SK-N-SH treated with all-trans-retinoic acid at 6 μM for 48 hours (cell line): ENCODE results near the gene CTNNA3.

ENCODE experiments used
- ATAC-seq: fragments of 200-7000 bp; cut with Tn5 transposase; 3 replicates; pipeline ENCODE4 v1.9.1; 2020; ENCODE audit warnings: mild to moderate bottlenecking, moderate library complexity
- ARNTL ChIP-seq: fragments of 450-650 bp; formaldehyde crosslinking; IDR thresholded peaks from 2 replicates; pipeline ENCODE4 v1.5.0; 2020; ENCODE audit warnings: low read depth, mild to moderate bottlenecking, moderate library complexity, borderline replicate concordance
- BACH2 ChIP-seq: fragments of 250-450 bp; sonication (Bioruptor Pico); IDR thresholded peaks from 2 replicates; pipeline ENCODE4 v1.9.0; 2021; ENCODE audit warnings: mild to moderate bottlenecking, borderline replicate concordance
- CSDC2 ChIP-seq: fragments of 250-450 bp; sonication (Bioruptor Pico); IDR thresholded peaks from 2 replicates; pipeline ENCODE4 v1.5.0; 2020; ENCODE audit warnings: mild to moderate bottlenecking, moderate library complexity
- ESRRG ChIP-seq: fragments of 250-450 bp; sonication (Bioruptor Pico); IDR thresholded peaks from 2 replicates; pipeline ENCODE4 v1.6.1; 2021; ENCODE audit warnings: mild to moderate bottlenecking
- GLIS3 ChIP-seq: fragments of 250-450 bp; sonication (Bioruptor Pico); IDR thresholded peaks from 2 replicates; pipeline ENCODE4 v1.5.0; 2020; ENCODE audit warnings: mild to moderate bottlenecking, moderate library complexity
- ISL1 ChIP-seq: fragments of 250-450 bp; sonication (Bioruptor Pico); IDR thresholded peaks from 2 replicates; pipeline ENCODE4 v2.1.2; 2022; ENCODE audit warnings: mild to moderate bottlenecking, moderate library complexity
- OSR1 ChIP-seq: fragments of 250-450 bp; sonication (Bioruptor Pico); IDR thresholded peaks from 2 replicates; pipeline ENCODE4 v1.8.0; 2022; ENCODE audit warnings: moderate library complexity, mild to moderate bottlenecking, inconsistent platforms
- PPARA ChIP-seq: fragments of 250-450 bp; sonication (Bioruptor Pico); IDR thresholded peaks from 2 replicates; pipeline ENCODE4 v1.5.0; 2020; ENCODE audit warnings: mild to moderate bottlenecking, borderline replicate concordance
- RARB ChIP-seq: fragments of 250-450 bp; sonication (Bioruptor Pico); IDR thresholded peaks from 2 replicates; pipeline ENCODE4 v1.8.0; 2021; ENCODE audit warnings: mild to moderate bottlenecking, moderate library complexity
- SNAI2 ChIP-seq: fragments of 250-450 bp; sonication (Bioruptor Pico); IDR thresholded peaks from 2 replicates; pipeline ENCODE4 v1.5.0; 2020; ENCODE audit warnings: mild to moderate bottlenecking, moderate library complexity
- TCF4 ChIP-seq: fragments of 250-450 bp; sonication (Bioruptor Pico); IDR thresholded peaks from 2 replicates; pipeline ENCODE4 v1.8.0; 2021; ENCODE audit warnings: mild to moderate bottlenecking, moderate library complexity, borderline replicate concordance
- ZC3H10 ChIP-seq: fragments of 250-450 bp; sonication (Bioruptor Pico); IDR thresholded peaks from 2 replicates; pipeline ENCODE4 v1.5.1; 2021; ENCODE audit warnings: mild to moderate bottlenecking, moderate library complexity
- ZFP3 ChIP-seq: fragments of 250-450 bp; sonication (Bioruptor Pico); IDR thresholded peaks from 2 replicates; pipeline ENCODE4 v1.5.0; 2020; ENCODE audit warnings: mild to moderate bottlenecking, moderate library complexity
- ZFP30 ChIP-seq: fragments of 450-650 bp; formaldehyde crosslinking; IDR thresholded peaks from 2 replicates; pipeline ENCODE4 v1.5.0; 2022; ENCODE audit warnings: mild to moderate bottlenecking, moderate library complexity
- ZNF565 ChIP-seq: fragments of 450-650 bp; formaldehyde crosslinking; conservative IDR thresholded peaks from 2 replicates; pipeline ENCODE4 v1.5.0; 2020; ENCODE audit warnings: low read depth, mild to moderate bottlenecking, moderate library complexity
- ZNF70 ChIP-seq: fragments of 450-650 bp; formaldehyde crosslinking; IDR thresholded peaks from 2 replicates; pipeline ENCODE4 v1.5.0; 2020; ENCODE audit warnings: mild to moderate bottlenecking, moderate library complexity
- ZNF8 ChIP-seq: fragments of 450-650 bp; formaldehyde crosslinking; IDR thresholded peaks from 2 replicates; pipeline ENCODE4 v1.5.0; 2020; ENCODE audit warnings: mild to moderate bottlenecking, moderate library complexity
- TF ChIP-seq, protein P1 (sequence below): fragments of 250-450 bp; sonication (Bioruptor Pico); IDR thresholded peaks from 2 replicates; pipeline ENCODE4 v1.5.0; 2020; ENCODE audit warnings: mild to moderate bottlenecking, moderate library complexity
- TF ChIP-seq, protein P2 (sequence below): fragments of 250-450 bp; sonication (Bioruptor Pico); IDR thresholded peaks from 2 replicates; pipeline ENCODE4 v1.8.0; 2021; ENCODE audit warnings: low read depth, mild to moderate bottlenecking, moderate library complexity, borderline replicate concordance
- TF ChIP-seq, protein P3 (sequence below): fragments of 250-450 bp; sonication (Bioruptor Pico); IDR thresholded peaks from 2 replicates; pipeline ENCODE4 v1.5.1; 2020; ENCODE audit warnings: low read depth, mild to moderate bottlenecking, moderate library complexity
- TF ChIP-seq, protein P4 (sequence below): fragments of 250-450 bp; sonication (Bioruptor Pico); IDR thresholded peaks from 2 replicates; pipeline ENCODE4 v1.8.0; 2020; ENCODE audit warnings: mild to moderate bottlenecking, moderate library complexity, borderline replicate concordance
- TF ChIP-seq, protein P5 (sequence below): fragments of 250-450 bp; sonication (Bioruptor Pico); IDR thresholded peaks from 2 replicates; pipeline ENCODE4 v1.5.1; 2021; ENCODE audit warnings: mild to moderate bottlenecking, moderate library complexity

CTNNA3 gene

DNA sequence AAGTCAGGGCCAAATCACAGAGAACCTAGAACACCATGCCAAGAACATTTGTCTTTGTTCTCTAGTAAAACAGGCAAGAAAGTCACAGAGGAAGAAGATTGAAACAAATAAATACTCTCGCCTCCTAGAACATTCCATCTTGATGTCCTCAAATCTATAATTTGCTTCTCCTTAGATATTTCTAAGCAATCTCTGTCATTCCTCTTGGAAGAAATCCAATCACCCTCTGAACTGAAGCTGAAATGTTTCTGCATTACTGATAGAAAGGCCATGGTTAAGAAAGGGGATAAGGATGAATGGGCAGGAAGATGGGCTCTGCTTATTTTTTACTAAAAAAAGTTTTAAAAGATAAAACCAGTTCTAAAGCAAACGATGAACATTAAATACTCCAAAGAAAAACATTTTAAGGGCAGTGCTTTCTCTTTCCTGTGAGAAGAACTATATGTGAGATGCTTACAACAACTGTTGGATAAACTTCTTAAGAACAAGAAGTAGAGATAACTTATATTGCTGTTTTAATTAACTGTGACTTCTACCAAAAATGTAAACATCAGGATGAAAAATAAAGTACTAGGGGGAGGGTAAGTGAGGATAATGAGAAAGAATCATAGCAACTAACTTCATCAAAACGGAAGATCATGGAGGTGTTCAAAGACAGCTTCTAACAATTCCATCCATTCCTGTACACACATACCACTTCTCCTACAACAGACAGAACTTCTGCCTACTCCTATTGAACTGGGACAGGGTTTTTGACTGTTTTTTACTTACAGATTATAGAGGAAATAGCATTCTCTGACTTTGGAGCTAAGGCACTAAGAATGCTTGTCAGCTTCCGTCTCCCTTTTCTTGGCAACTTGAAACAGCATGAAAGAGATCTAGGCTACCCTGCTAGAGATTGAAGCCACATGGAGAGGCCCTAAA lies 923.2 kb downstream of the CTNNA3 start:
- no peak for ATAC-seq
- TF ChIP-seq ZFP30 (CRISPR knock-in tag) (no peak), ISL1 (CRISPR knock-in tag) (no peak), ZNF8 (no peak), ZNF565 (CRISPR knock-in tag) (no peak), CSDC2 (no peak), RARB (no peak), ARNTL (CRISPR knock-in tag) (no peak), TCF4 (no peak), OSR1 (CRISPR knock-in tag) (no peak), ZFP3 (CRISPR knock-in tag) (no peak), GLIS3 (CRISPR knock-in tag) (no peak), BACH2 (CRISPR knock-in tag) (no peak), SNAI2 (CRISPR knock-in tag) (no peak), ZNF70 (no peak), PPARA (CRISPR knock-in tag) (no peak)
- TF ChIP-seq, protein P1, sequence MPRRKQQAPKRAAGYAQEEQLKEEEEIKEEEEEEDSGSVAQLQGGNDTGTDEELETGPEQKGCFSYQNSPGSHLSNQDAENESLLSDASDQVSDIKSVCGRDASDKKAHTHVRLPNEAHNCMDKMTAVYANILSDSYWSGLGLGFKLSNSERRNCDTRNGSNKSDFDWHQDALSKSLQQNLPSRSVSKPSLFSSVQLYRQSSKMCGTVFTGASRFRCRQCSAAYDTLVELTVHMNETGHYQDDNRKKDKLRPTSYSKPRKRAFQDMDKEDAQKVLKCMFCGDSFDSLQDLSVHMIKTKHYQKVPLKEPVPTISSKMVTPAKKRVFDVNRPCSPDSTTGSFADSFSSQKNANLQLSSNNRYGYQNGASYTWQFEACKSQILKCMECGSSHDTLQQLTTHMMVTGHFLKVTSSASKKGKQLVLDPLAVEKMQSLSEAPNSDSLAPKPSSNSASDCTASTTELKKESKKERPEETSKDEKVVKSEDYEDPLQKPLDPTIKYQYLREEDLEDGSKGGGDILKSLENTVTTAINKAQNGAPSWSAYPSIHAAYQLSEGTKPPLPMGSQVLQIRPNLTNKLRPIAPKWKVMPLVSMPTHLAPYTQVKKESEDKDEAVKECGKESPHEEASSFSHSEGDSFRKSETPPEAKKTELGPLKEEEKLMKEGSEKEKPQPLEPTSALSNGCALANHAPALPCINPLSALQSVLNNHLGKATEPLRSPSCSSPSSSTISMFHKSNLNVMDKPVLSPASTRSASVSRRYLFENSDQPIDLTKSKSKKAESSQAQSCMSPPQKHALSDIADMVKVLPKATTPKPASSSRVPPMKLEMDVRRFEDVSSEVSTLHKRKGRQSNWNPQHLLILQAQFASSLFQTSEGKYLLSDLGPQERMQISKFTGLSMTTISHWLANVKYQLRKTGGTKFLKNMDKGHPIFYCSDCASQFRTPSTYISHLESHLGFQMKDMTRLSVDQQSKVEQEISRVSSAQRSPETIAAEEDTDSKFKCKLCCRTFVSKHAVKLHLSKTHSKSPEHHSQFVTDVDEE (CRISPR knock-in tag): no peak
- TF ChIP-seq, protein P2, sequence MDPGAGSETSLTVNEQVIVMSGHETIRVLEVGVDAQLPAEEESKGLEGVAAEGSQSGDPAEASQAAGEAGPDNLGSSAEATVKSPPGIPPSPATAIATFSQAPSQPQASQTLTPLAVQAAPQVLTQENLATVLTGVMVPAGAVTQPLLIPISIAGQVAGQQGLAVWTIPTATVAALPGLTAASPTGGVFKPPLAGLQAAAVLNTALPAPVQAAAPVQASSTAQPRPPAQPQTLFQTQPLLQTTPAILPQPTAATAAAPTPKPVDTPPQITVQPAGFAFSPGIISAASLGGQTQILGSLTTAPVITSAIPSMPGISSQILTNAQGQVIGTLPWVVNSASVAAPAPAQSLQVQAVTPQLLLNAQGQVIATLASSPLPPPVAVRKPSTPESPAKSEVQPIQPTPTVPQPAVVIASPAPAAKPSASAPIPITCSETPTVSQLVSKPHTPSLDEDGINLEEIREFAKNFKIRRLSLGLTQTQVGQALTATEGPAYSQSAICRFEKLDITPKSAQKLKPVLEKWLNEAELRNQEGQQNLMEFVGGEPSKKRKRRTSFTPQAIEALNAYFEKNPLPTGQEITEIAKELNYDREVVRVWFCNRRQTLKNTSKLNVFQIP (CRISPR knock-in tag): no peak
- TF ChIP-seq, protein P3, sequence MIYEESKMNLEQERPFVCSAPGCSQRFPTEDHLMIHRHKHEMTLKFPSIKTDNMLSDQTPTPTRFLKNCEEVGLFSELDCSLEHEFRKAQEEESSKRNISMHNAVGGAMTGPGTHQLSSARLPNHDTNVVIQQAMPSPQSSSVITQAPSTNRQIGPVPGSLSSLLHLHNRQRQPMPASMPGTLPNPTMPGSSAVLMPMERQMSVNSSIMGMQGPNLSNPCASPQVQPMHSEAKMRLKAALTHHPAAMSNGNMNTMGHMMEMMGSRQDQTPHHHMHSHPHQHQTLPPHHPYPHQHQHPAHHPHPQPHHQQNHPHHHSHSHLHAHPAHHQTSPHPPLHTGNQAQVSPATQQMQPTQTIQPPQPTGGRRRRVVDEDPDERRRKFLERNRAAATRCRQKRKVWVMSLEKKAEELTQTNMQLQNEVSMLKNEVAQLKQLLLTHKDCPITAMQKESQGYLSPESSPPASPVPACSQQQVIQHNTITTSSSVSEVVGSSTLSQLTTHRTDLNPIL (CRISPR knock-in tag): no peak
- TF ChIP-seq, protein P4, sequence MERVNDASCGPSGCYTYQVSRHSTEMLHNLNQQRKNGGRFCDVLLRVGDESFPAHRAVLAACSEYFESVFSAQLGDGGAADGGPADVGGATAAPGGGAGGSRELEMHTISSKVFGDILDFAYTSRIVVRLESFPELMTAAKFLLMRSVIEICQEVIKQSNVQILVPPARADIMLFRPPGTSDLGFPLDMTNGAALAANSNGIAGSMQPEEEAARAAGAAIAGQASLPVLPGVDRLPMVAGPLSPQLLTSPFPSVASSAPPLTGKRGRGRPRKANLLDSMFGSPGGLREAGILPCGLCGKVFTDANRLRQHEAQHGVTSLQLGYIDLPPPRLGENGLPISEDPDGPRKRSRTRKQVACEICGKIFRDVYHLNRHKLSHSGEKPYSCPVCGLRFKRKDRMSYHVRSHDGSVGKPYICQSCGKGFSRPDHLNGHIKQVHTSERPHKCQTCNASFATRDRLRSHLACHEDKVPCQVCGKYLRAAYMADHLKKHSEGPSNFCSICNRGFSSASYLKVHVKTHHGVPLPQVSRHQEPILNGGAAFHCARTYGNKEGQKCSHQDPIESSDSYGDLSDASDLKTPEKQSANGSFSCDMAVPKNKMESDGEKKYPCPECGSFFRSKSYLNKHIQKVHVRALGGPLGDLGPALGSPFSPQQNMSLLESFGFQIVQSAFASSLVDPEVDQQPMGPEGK: no peak
- TF ChIP-seq, all 23 proteins: peak for 0

DNA sequence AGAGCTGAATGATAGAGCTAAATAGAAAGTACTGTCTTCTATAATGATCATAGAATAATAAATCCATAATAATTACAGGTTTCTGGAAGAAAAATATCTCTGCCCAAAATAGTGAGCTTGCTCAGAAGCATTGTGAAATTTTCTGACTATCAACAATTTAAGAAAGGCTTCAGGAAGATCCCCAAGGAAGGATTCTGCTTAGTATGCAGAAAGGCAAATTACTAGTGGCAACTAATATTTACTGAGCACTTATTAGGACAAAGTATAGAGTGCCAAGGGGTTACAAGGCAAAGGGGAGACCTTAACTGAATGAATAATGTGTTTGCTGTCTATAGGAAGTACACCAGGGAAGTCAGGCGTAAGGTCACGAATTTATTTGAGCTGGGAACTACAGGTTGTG lies 928.3 kb downstream of the CTNNA3 start:
- ATAC-seq: no peak
- TF ChIP-seq OSR1 (CRISPR knock-in tag) (no peak), ISL1 (CRISPR knock-in tag) (no peak), ZNF565 (CRISPR knock-in tag) (no peak), TCF4 (no peak), RARB (no peak), ZNF8 (no peak), ZFP30 (CRISPR knock-in tag) (no peak), ARNTL (CRISPR knock-in tag) (no peak), ZNF70 (no peak), BACH2 (CRISPR knock-in tag) (no peak), ZFP3 (CRISPR knock-in tag) (no peak), ZC3H10 (no peak), ESRRG (CRISPR knock-in tag) (no peak)
- TF ChIP-seq, protein P4: no peak
- TF ChIP-seq, protein P1 (CRISPR knock-in tag): no peak
- TF ChIP-seq, protein P2 (CRISPR knock-in tag): no peak
- TF ChIP-seq, protein P5, sequence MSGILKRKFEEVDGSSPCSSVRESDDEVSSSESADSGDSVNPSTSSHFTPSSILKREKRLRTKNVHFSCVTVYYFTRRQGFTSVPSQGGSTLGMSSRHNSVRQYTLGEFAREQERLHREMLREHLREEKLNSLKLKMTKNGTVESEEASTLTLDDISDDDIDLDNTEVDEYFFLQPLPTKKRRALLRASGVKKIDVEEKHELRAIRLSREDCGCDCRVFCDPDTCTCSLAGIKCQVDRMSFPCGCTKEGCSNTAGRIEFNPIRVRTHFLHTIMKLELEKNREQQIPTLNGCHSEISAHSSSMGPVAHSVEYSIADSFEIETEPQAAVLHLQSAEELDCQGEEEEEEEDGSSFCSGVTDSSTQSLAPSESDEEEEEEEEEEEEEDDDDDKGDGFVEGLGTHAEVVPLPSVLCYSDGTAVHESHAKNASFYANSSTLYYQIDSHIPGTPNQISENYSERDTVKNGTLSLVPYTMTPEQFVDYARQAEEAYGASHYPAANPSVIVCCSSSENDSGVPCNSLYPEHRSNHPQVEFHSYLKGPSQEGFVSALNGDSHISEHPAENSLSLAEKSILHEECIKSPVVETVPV (CRISPR knock-in tag): no peak
